A549 treated with CORT108297 at 1 μM for 4 hours (cell line): Measurements from ENCODE around the gene CNTNAP4. TPM values are rescaled to one million over a fixed set of nuclear protein-coding genes. Genes with fewer than 3 reads are reported as not detected.

ENCODE experiments used
- total RNA-seq: library from RNA; stranded (reverse); fragments of 200-300 nt; extraction: Qiagen RNA extraction; gene quantifications from 5 replicates; pipeline ENCODE4 v1.2.3, GENCODE V29; 2022

Gene CNTNAP4
- total RNA-seq = not detected in 5 replicates

GRCh38 chr16:76276745-76277438 lies at the start of gene CNTNAP4:
Gene CNTNAP4, plus strand, starts transcription at chr16:76277401. Its CDS starts 262 bp downstream, at chr16:76277663.

